ENCODE data around the gene CASTOR2. TPM values are rescaled to one million over a fixed set of nuclear protein-coding genes. Genes with fewer than 3 reads are reported as not detected.
"Not testable (repeated sequence)": the region's sequence is repeated elsewhere in the genome, so short reads cannot be mapped to it uniquely, and the experiment has no call there.

Gene CASTOR2
- total RNA-seq (9.8 TPM), polyA plus RNA-seq (ENCODE audit: insufficient read depth in 1 of 8, insufficient read length in 8 of 8, low replicate concordance in 1 of 8) (10 to 100 TPM in 4 of 8 donors, 1 to 10 TPM in 4; 7.7 to 13.0 (median 10.4) TPM)
- long read RNA-seq, donor 1, partial matches to known transcripts = 6 of 6 reads
- long read RNA-seq, donor 1, other reads (novel, unspliced or antisense) = 0 of 6 reads
- long read RNA-seq, donor 2, partial matches to known transcripts = 5 of 5 reads
- long read RNA-seq, donor 2, other reads (novel, unspliced or antisense) = 0 of 5 reads
- long read RNA-seq, donor 3, transcript CASTOR2-201 (9 exons, 1,257 nt) = major isoform, 5 of 5 reads
- long read RNA-seq, donor 3, partial matches to known transcripts = 0 of 5 reads
- long read RNA-seq, donor 3, other reads (novel, unspliced or antisense) = 0 of 5 reads
- long read RNA-seq, donor 4 = 0 reads
- long read RNA-seq, donor 5, partial matches to known transcripts = 0 of 4 reads
- long read RNA-seq, donor 5, other reads (novel, unspliced or antisense) = 0 of 4 reads
- long read RNA-seq, donor 6, partial matches to known transcripts = 0 of 2 reads
- long read RNA-seq, donor 6, other reads (novel, unspliced or antisense) = 0 of 2 reads
- long read RNA-seq, donor 7, partial matches to known transcripts = 8 of 18 reads
- long read RNA-seq, donor 7, other reads (novel, unspliced or antisense) = 10 of 18 reads
- long read RNA-seq, donor 8, partial matches to known transcripts = 14 of 14 reads
- long read RNA-seq, donor 8, other reads (novel, unspliced or antisense) = 0 of 14 reads
- long read RNA-seq, donor 9, partial matches to known transcripts = 5 of 6 reads
- long read RNA-seq, donor 9, other reads (novel, unspliced or antisense) = 0 of 6 reads
- long read RNA-seq, donor 10, partial matches to known transcripts = 0 of 2 reads
- long read RNA-seq, donor 10, other reads (novel, unspliced or antisense) = 0 of 2 reads
- long read RNA-seq, donor 11, partial matches to known transcripts = 8 of 10 reads
- long read RNA-seq, donor 11, other reads (novel, unspliced or antisense) = 0 of 10 reads

DNA sequence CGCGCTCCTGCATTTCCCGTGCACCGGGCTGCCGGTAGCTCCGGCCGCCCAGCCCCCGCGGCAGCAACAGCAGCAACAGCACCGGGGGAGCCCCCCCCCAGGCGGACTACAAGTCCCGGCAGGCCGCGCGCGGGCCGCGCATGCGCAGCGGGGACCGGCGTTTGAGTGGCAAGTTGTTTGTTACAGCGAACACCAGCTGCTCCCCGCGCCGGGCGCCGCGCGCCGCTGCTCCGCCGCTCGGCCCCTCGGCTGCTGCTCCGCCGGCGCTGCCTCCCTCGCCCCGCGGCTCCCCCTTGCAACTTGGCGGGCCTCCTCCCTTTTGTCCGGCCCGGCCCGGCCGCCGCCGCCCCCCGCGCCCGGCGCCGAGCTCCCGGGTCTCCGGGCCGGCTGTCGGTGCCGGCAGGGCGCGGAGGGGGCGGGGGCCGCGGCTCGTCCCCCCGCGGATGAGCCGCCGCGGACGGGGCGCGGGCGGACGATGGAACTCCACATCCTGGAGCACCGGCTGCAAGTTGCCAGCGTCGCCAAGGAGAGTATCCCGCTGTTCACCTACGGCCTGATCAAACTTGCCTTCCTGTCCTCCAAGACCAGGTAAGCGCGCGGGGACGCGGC, at the start of gene CASTOR2:
Gene CASTOR2 (plus strand): TSS at position 195 of the 609 bp plus-strand sequence. CDS start 281 bp downstream, at position 476.
- not testable (repeated sequence) for DNase-seq
- peak within 1 kb of the TSS; percentile 19 for H3K4me3 ChIP-seq (ENCODE audit: low read length)

GRCh38 chr7:74922321-74922890, 42.1 kb upstream of the CASTOR2 start:
- H3K36me3 ChIP-seq (ENCODE audit: control insufficient read depth, insufficient read depth, low read length); H3K4me1 ChIP-seq (ENCODE audit: control insufficient read depth, insufficient read depth, low read length); H3K27me3 ChIP-seq (ENCODE audit: control insufficient read depth, insufficient read depth, low read length); H3K27ac ChIP-seq (ENCODE audit: low read length); H3K9me3 ChIP-seq (replicated peaks; ENCODE audit: control insufficient read depth, low read depth, low read length); DNase-seq; H3K4me3 ChIP-seq (ENCODE audit: low read length): not testable (repeated sequence)
- WGBS (ENCODE audit: insufficient coverage) = 80% methylated on average over 3 of the region's 10 CpGs

More for the DNA sequence above, at the start of gene CASTOR2:
- H3K27ac ChIP-seq (ENCODE audit: low read length); H3K9me3 ChIP-seq (replicated peaks; ENCODE audit: control insufficient read depth, low read depth, low read length); H3K27me3 ChIP-seq (ENCODE audit: control insufficient read depth, insufficient read depth, low read length); H3K36me3 ChIP-seq (ENCODE audit: control insufficient read depth, insufficient read depth, low read length); H3K4me1 ChIP-seq (ENCODE audit: control insufficient read depth, insufficient read depth, low read length): not testable (repeated sequence)
- whole genome bisulfite sequencing (ENCODE audit: insufficient coverage) = no CpG with 5 or more reads among the region's 84 CpGs

DNA sequence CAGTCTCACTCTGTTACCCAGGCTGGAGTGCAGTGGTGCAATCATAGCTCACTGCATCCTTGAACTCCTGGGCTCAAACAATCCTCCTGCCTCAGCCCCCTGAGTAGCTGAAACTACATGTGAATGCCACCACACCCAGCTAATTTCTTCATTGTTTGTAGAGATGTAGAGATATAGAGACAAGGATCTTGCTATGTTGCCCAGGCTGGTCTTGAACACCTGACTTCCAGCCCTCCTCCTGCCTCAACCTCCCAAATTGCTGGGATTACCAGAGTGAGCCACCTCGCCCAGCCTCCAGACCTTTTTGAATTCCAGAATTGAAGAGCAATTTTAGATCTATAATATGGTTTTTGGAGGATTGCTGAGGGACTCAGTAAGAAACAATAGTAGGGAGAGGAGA, 40.9 kb upstream of the CASTOR2 start:
- H3K27me3 ChIP-seq (ENCODE audit: control insufficient read depth, insufficient read depth, low read length); H3K4me3 ChIP-seq (ENCODE audit: low read length); DNase-seq; H3K27ac ChIP-seq (ENCODE audit: low read length); H3K36me3 ChIP-seq (ENCODE audit: control insufficient read depth, insufficient read depth, low read length); H3K9me3 ChIP-seq (replicated peaks; ENCODE audit: control insufficient read depth, low read depth, low read length); H3K4me1 ChIP-seq (ENCODE audit: control insufficient read depth, insufficient read depth, low read length): not testable (repeated sequence)
- WGBS (ENCODE audit: insufficient coverage) = no CpG with 5 or more reads among the region's 1 CpG

DNA sequence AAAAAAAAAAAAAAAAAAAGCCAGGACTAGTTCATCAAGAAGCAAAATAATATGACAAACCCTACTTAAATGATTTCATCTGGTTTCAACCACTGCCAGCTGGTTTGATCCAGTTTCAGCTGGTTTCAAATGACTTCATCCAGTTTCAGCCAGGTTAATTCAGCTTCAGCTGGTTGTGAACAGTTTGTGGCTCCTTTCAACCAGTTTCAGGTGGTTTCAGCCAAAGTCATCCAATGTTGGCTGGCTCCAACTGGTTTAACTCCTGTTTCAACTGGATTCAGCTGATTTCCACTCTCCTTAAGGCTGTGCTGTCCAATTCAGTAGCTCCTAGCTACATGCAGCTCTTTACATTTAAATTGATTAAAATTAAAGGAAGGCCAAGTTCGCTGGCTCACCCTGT, 37.5 kb upstream of the CASTOR2 start:
- not testable (repeated sequence) for DNase-seq; H3K36me3 ChIP-seq (ENCODE audit: control insufficient read depth, insufficient read depth, low read length); H3K4me3 ChIP-seq (ENCODE audit: low read length); H3K27ac ChIP-seq (ENCODE audit: low read length); H3K9me3 ChIP-seq (replicated peaks; ENCODE audit: control insufficient read depth, low read depth, low read length); H3K27me3 ChIP-seq (ENCODE audit: control insufficient read depth, insufficient read depth, low read length); H3K4me1 ChIP-seq (ENCODE audit: control insufficient read depth, insufficient read depth, low read length)
- WGBS (ENCODE audit: insufficient coverage) = no CpG with 5 or more reads among the region's 1 CpG

DNA sequence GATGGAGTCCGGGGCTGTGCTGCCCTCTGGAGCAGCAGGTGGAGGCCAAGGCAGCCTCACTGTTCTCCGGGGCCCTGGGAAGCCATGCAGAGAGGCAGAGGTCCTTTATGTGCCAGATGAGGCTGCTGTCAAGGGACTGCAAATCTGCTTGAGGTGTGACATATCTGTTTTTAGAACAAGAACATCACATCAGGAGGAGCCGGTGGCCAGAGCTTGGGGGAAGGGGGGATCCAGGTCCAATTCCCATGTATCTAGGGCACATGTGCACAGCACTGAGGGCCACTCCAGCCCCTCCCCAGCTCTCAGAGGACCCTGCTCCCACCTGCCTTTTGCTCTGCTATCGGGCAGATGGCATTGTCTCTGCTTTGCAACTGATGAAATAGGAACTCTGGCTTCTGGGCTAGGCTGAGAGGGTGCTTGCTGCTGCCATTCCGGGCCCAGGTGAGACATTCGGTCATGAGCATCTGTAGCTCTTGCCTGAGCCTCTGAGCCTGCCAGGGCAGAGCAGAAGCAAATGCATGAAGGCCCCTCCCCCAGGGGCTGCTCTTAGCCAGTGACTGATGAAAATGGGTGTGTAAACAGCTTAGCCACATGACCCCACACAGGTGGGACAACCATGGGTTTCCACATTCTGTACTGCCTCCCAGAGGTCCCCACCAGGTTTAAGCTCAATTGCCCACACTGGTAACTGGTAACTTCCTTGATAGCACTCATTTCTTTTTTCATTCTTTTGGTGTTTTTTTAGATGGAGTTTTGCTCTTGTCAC, 32.8 kb upstream of the CASTOR2 start:
- not testable (repeated sequence) for H3K4me3 ChIP-seq (ENCODE audit: low read length); H3K27me3 ChIP-seq (ENCODE audit: control insufficient read depth, insufficient read depth, low read length); H3K27ac ChIP-seq (ENCODE audit: low read length); H3K9me3 ChIP-seq (replicated peaks; ENCODE audit: control insufficient read depth, low read depth, low read length); DNase-seq; H3K4me1 ChIP-seq (ENCODE audit: control insufficient read depth, insufficient read depth, low read length); H3K36me3 ChIP-seq (ENCODE audit: control insufficient read depth, insufficient read depth, low read length)
- no CpG with 5 or more reads among the region's 6 CpGs for WGBS (ENCODE audit: insufficient coverage)

GRCh38 chr7:74939429-74939828, 25.1 kb upstream of the CASTOR2 start:
- H3K4me1 ChIP-seq (ENCODE audit: control insufficient read depth, insufficient read depth, low read length); H3K4me3 ChIP-seq (ENCODE audit: low read length); H3K36me3 ChIP-seq (ENCODE audit: control insufficient read depth, insufficient read depth, low read length); H3K27ac ChIP-seq (ENCODE audit: low read length); DNase-seq; H3K9me3 ChIP-seq (replicated peaks; ENCODE audit: control insufficient read depth, low read depth, low read length); H3K27me3 ChIP-seq (ENCODE audit: control insufficient read depth, insufficient read depth, low read length): not testable (repeated sequence)
- no CpG with 5 or more reads among the region's 2 CpGs for WGBS (ENCODE audit: insufficient coverage)

DNA sequence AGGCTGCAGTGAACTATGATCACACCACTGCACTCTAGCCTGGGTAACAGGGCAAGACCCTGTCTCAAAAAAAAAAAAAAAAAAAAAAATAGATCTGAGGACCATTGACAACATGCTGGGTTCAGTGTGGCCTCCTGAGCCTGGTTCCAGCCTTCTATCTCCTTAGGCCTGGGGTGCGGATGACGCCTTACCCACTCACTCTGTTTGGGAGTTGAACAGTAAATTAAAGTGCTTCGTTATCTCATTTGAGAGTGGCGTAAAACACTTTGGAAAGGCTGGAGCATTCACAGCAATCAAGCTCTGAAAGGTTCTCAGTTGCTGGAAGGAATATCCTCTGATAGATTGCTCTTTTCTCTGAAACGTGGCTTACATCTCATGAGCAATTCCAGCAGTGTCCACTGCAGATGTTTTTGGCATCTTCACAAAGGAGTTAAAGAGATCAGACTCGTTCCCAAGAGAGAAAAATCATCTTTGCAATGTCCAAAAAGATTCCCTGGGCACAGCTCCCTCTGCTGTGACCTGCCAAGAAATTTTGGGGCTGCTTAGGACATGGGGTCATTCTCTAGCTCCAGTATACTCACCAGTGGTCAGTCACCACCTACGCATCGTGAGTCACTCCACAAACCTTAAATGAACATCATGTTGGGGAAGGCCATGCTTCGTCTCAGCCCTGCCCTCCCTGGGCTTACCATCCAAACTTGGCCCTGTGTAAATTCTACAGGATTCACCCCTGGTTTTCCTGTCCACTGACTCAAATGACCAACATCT, 23.0 kb upstream of the CASTOR2 start:
- H3K4me1 ChIP-seq (ENCODE audit: control insufficient read depth, insufficient read depth, low read length); H3K36me3 ChIP-seq (ENCODE audit: control insufficient read depth, insufficient read depth, low read length); DNase-seq; H3K4me3 ChIP-seq (ENCODE audit: low read length); H3K9me3 ChIP-seq (replicated peaks; ENCODE audit: control insufficient read depth, low read depth, low read length); H3K27ac ChIP-seq (ENCODE audit: low read length); H3K27me3 ChIP-seq (ENCODE audit: control insufficient read depth, insufficient read depth, low read length): not testable (repeated sequence)
- WGBS (ENCODE audit: insufficient coverage) = no CpG with 5 or more reads among the region's 9 CpGs

DNA sequence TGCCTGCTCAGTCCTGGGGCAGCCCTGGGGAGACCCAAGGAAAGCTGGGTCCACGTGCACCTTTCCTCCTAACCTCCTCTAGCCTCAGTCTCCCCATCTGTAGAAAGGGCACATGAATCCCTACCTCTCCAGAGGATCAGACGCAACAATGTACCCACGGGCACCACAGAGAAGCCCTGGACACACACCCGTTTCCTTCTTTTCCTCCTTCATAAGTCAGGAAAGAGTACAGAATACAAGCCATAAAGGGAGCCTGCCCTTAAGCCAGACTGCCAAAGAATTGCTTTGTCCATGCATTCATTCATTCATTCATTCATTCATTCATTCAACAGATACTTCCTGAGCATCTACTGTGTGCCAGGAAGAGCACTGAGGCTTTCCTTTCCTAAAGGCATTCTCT, 20.6 kb upstream of the CASTOR2 start:
- no CpG with 5 or more reads among the region's 4 CpGs for WGBS (ENCODE audit: insufficient coverage)
- DNase-seq; H3K36me3 ChIP-seq (ENCODE audit: control insufficient read depth, insufficient read depth, low read length): not testable (repeated sequence)

DNA sequence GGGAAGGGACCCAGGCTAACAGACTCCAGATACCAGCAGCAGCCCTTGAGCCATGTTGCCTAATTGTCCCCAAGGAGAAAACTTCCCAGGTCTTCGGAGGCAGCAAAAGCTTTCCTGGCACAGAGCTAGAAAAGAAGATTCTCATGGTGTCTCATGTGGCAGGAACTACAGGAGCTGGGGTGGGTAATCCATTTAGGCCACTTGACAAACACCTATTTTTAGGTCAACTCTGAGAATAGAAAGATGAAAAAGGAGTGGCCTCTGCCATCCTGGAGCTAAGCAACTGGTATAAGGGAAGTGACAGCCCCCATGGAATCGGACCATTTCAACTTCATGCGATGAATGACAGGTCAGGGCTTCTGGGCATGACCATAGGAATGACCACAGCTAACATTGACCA, 16.8 kb upstream of the CASTOR2 start:
- H3K9me3 ChIP-seq (replicated peaks; ENCODE audit: control insufficient read depth, low read depth, low read length); H3K4me1 ChIP-seq (ENCODE audit: control insufficient read depth, insufficient read depth, low read length); H3K4me3 ChIP-seq (ENCODE audit: low read length); H3K27me3 ChIP-seq (ENCODE audit: control insufficient read depth, insufficient read depth, low read length); DNase-seq; H3K27ac ChIP-seq (ENCODE audit: low read length); H3K36me3 ChIP-seq (ENCODE audit: control insufficient read depth, insufficient read depth, low read length): not testable (repeated sequence)
- no CpG with 5 or more reads among the region's 3 CpGs for WGBS (ENCODE audit: insufficient coverage)

More for the DNA sequence above, 20.6 kb upstream of the CASTOR2 start:
- not testable (repeated sequence) for H3K4me1 ChIP-seq (ENCODE audit: control insufficient read depth, insufficient read depth, low read length); H3K27me3 ChIP-seq (ENCODE audit: control insufficient read depth, insufficient read depth, low read length); H3K27ac ChIP-seq (ENCODE audit: low read length); H3K4me3 ChIP-seq (ENCODE audit: low read length); H3K9me3 ChIP-seq (replicated peaks; ENCODE audit: control insufficient read depth, low read depth, low read length)

Measured in muscle of leg (tissue), 16 donors.